GM12873 (cell line): ENCODE data around the gene STK17B.

Experiments used
- CTCF ChIP-seq: IDR thresholded peaks from 2 replicates; pipeline ENCODE4 v1.5.1; 2012; ENCODE audit warnings: low read depth, mild to moderate bottlenecking, moderate library complexity, low read length, control low read depth; ENCODE audit not compliant: insufficient read depth; ENCODE audit errors: missing control alignments

STK17B gene

DNA sequence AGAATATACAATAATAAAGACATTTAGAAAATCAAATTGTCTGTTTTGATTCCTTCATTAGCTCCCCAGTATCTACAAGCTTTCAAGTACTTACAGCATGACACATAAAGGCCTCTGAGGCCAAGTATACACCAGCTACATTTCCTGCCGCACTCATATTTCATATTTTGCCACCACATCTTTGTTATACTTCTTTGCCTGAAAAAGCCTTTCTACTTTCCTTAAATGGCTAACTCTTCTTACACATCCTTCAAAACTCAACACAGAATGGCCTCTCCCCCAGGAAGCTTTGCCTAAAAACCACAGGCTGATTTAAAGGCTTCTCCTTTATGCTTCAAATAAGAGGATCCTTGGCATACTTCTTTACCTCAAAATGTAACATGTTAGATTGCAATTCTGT, 4.5 kb downstream of the STK17B start:
- TF ChIP-seq CTCF, result no peak

DNA sequence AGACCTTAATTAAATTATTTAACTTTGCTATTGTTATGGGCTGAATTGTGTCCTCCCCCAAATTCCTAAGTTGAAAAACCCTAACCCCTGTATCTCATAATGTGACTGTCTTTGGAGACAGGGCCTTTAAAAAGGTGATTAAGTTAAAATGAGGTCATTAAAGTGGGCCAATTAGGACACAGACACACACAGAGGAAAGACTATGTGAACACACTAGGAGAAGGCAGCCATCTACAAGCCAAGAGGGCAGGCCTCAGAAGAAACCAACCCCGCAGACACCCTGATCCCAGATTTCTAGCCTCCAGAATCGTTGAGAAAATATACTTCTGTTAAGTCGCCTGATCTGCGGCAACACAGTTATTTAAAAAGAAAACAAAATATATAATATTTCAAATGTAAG, 6.4 kb downstream of the STK17B start:
- TF ChIP-seq CTCF, result no peak

DNA sequence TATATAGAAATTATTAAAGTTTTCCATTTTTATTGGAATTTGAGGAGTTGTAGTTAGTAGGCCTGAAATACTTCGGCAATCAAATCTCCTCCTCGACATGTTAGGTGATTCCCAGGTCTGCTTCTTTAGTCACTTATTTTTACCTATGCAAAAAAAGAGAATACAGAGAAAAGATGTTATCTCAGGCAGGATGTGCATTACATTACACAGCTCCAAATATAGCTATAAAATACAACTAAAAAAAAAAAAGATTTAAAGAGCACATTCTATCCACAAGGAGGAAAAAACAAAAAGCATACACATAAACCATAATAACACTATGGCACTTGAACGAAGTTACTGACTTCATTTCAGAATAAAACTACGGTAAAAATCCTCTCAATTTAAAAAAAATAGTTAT, 8.1 kb downstream of the STK17B start:
- no peak for TF ChIP-seq CTCF

- no peak for TF ChIP-seq CTCF
Observed at GRCh38 chr2:196162586-196163175, 8.7 kb downstream of the STK17B start.

GRCh38 chr2:196160946-196161345, 10.4 kb downstream of the STK17B start:
- TF ChIP-seq CTCF, result no peak

DNA sequence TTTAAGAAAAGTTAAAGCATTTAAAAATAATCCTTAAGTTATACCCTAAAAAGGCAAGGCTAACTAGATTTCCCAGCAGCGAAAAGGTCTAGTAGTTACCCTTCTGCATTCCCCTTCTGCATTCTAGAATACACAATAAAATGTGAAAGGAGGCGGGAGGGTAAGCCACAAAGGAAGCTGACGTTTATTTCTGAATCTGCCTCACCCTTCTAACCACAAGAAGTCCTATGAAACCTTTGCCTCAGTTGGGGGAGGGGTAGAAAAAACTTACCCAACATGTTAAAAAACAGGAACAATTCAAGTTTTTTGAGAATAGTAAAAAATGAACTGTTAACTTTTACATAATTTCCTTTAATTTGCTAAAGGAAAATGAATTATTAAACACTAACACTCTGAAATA, 11.3 kb downstream of the STK17B start:
- no peak for TF ChIP-seq CTCF

DNA sequence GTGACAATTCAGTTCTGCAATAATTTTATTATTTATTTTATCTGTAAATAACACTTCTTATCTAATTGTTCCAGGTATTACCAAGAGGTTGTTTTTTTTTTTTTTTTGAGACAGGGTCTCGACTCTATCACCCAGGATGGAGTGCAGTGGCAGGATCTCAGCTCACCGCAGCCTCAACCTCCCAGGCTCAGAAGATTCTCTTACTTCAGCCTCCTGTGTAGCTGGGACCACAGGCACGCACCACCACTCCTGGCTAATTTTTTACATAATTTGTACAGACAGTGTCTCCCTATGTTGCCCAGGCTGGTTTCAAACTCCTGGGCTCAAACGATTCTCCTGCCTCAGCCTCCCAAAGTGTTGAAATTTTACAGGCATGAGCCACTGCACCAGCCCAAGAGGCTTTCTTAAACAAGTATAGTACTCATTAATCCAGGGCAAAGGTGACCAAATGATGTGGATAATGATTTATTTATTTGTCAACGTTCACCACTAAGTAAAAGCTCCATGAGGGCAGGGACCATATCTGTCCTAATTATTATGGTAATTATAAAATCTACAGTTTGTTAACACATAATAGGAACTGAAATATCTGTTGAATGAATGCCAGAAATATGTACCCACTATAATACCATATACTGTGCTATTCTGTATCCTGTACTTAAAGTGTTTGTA, 12.0 kb downstream of the STK17B start:
- TF ChIP-seq CTCF, result no peak
